H1 (cell line): ENCODE data around the gene TMEM163. TPM values are rescaled to one million over a fixed set of nuclear protein-coding genes. Genes with fewer than 3 reads are reported as not detected.

Experiments used
- CBX8 ChIP-seq: fragments of 300-800, 300-1000 bp; sonication (generic); IDR thresholded peaks from 2 replicates; pipeline ENCODE4 v1.7.1; 2016; ENCODE audit warnings: low read depth, low read length, borderline replicate concordance
- CEBPB ChIP-seq: IDR thresholded peaks from 2 replicates; pipeline ENCODE4 v1.6.1; 2012; ENCODE audit warnings: low read depth, low read length
- HDAC6 ChIP-seq: IDR thresholded peaks from one replicate; pipeline ENCODE4 v1.7.1; 2012; ENCODE audit warnings: low read depth, mild to moderate bottlenecking, inconsistent platforms, low read length, moderate library complexity
- JUND ChIP-seq: IDR thresholded peaks from 2 replicates; pipeline ENCODE4 v1.6.1; 2011; ENCODE audit warnings: mild to moderate bottlenecking, improper control_type of control experiment, low read length
- SIRT6 ChIP-seq: IDR thresholded peaks from one replicate; pipeline ENCODE4 v1.7.1; 2012; ENCODE audit warnings: low read length, inconsistent platforms
- ZNF274 ChIP-seq: IDR thresholded peaks from 2 replicates; pipeline ENCODE4 v1.7.0; 2012; ENCODE audit warnings: low read length, borderline replicate concordance; ENCODE audit errors: extremely low read depth
- polyA plus RNA-seq, 7 experiments: library from polyadenylated mRNA; depleted of rRNA in 3 of 7; stranded (reverse) in 5 of 7; unstranded in 2 of 7; fragments of >200 nt in 5 of 7; fragments of 200-250 nt in 2 of 7; gene quantifications; 1 replicate in 5 of 7; 2 replicates in 1 of 7; 4 replicates in 1 of 7; pipeline versions ENCODE4 v1.2.1 to v1.2.3, GENCODE V29; 2011 to 2013; ENCODE audit warnings: missing spikeins in 2 of 7, mixed read lengths in 2 of 7
- total RNA-seq: library from RNA; stranded (reverse); fragmentation: NEBNext Ultra II Directional; extraction: Animal tissue kit (Norgen Biotek cat#: 25700); gene quantifications from 2 replicates; pipeline ENCODE4 v1.2.1, GENCODE V29; 2021

TMEM163 gene
- total and polyA plus RNA-seq, 2 of the 8 experiments (the other 6 are each of a cell fraction or from before 2014, with no cell fraction given) = 2.8 to 3.2 TPM

GRCh38 chr2:134663451-134664450, 55.0 kb downstream of the TMEM163 start (continued):
- TF ChIP-seq HDAC6 (no peak), CBX8 (no peak), ZNF274 (no peak), CEBPB (no peak), JUND (no peak), SIRT6 (no peak)
